Neural cell (in vitro differentiated cells): ENCODE data around the gene MBD2.

Experiments used
- POLR2AphosphoS5 ChIP-seq: IDR thresholded peaks from 2 replicates; pipeline ENCODE4 v1.6.1; 2012
- RAD21 ChIP-seq: fragments of 450-650 bp; conservative IDR thresholded peaks from 2 replicates; pipeline ENCODE4 v1.6.1; 2014; ENCODE audit warnings: antibody characterized with exemption, mild to moderate bottlenecking, moderate library complexity
- SMC3 ChIP-seq: fragments of 450-650 bp; conservative IDR thresholded peaks from 2 replicates; pipeline ENCODE4 v1.6.1; 2014; ENCODE audit warnings: antibody characterized with exemption, mild to moderate bottlenecking, moderate library complexity; ENCODE audit not compliant: poor library complexity
- TAF1 ChIP-seq: IDR thresholded peaks from 2 replicates; pipeline ENCODE4 v1.6.1; 2012; ENCODE audit warnings: low read depth
- TF ChIP-seq, protein P1 (sequence below): fragments of 450-650 bp; IDR thresholded peaks from 2 replicates; pipeline ENCODE4 v1.5.1; 2014; ENCODE audit warnings: antibody characterized with exemption, mild to moderate bottlenecking, moderate library complexity; ENCODE audit not compliant: poor library complexity, severe bottlenecking
- TF ChIP-seq, protein P2 (sequence below): IDR thresholded peaks from 2 replicates; pipeline ENCODE4 v1.6.1; 2012; ENCODE audit warnings: borderline replicate concordance

- TF ChIP-seq, protein P1, sequence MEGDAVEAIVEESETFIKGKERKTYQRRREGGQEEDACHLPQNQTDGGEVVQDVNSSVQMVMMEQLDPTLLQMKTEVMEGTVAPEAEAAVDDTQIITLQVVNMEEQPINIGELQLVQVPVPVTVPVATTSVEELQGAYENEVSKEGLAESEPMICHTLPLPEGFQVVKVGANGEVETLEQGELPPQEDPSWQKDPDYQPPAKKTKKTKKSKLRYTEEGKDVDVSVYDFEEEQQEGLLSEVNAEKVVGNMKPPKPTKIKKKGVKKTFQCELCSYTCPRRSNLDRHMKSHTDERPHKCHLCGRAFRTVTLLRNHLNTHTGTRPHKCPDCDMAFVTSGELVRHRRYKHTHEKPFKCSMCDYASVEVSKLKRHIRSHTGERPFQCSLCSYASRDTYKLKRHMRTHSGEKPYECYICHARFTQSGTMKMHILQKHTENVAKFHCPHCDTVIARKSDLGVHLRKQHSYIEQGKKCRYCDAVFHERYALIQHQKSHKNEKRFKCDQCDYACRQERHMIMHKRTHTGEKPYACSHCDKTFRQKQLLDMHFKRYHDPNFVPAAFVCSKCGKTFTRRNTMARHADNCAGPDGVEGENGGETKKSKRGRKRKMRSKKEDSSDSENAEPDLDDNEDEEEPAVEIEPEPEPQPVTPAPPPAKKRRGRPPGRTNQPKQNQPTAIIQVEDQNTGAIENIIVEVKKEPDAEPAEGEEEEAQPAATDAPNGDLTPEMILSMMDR, result no peak
- TF ChIP-seq TAF1 (no peak), POLR2AphosphoS5 (no peak), SMC3 (no peak), RAD21 (no peak)
- TF ChIP-seq, protein P2, sequence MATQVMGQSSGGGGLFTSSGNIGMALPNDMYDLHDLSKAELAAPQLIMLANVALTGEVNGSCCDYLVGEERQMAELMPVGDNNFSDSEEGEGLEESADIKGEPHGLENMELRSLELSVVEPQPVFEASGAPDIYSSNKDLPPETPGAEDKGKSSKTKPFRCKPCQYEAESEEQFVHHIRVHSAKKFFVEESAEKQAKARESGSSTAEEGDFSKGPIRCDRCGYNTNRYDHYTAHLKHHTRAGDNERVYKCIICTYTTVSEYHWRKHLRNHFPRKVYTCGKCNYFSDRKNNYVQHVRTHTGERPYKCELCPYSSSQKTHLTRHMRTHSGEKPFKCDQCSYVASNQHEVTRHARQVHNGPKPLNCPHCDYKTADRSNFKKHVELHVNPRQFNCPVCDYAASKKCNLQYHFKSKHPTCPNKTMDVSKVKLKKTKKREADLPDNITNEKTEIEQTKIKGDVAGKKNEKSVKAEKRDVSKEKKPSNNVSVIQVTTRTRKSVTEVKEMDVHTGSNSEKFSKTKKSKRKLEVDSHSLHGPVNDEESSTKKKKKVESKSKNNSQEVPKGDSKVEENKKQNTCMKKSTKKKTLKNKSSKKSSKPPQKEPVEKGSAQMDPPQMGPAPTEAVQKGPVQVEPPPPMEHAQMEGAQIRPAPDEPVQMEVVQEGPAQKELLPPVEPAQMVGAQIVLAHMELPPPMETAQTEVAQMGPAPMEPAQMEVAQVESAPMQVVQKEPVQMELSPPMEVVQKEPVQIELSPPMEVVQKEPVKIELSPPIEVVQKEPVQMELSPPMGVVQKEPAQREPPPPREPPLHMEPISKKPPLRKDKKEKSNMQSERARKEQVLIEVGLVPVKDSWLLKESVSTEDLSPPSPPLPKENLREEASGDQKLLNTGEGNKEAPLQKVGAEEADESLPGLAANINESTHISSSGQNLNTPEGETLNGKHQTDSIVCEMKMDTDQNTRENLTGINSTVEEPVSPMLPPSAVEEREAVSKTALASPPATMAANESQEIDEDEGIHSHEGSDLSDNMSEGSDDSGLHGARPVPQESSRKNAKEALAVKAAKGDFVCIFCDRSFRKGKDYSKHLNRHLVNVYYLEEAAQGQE, result no peak
Measured at GRCh38 chr18:54241483-54241882, 17.0 kb upstream of the MBD2 start.
